ENCODE data around the gene CADM1.
"Not testable (repeated sequence)": the region's sequence is repeated elsewhere in the genome, so short reads cannot be mapped to it uniquely, and the experiment has no call there.

The CADM1 gene

GRCh38 chr11:115476463-115477286, 27.5 kb downstream of the CADM1 start:
- DNase-seq (ENCODE audit: low read depth): no peak

DNA sequence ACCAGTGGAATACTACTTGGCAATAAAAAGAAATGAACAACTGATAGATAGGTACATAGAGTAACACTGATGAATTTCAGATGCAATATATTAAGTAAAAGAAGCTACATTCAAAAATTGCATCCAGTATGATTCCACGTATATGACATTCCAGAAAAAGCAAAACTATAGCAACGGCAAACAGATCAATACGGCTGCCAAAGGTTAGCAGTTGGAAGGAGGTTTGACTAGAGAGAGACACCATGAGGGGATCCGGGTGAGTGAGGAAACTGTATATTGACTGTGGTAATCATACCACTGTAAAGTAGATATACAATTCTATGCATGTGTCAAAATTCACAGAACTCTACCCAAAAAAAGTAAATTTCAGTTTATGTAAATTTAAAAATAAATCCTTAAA, 28.7 kb downstream of the CADM1 start:
- DNase-seq (ENCODE audit: low read depth): no peak

- not testable (repeated sequence) for DNase-seq (ENCODE audit: low read depth)
Measured at GRCh38 chr11:115474306-115474705, 29.9 kb downstream of the CADM1 start.

GRCh38 chr11:115473167-115473566, 31.0 kb downstream of the CADM1 start:
- no peak for DNase-seq (ENCODE audit: low read depth)

- DNase-seq (ENCODE audit: low read depth): no peak
Measured at GRCh38 chr11:115471367-115471766, 32.8 kb downstream of the CADM1 start.

- no peak for DNase-seq (ENCODE audit: low read depth)
Measured at GRCh38 chr11:115470928-115471327, 33.3 kb downstream of the CADM1 start.

DNA sequence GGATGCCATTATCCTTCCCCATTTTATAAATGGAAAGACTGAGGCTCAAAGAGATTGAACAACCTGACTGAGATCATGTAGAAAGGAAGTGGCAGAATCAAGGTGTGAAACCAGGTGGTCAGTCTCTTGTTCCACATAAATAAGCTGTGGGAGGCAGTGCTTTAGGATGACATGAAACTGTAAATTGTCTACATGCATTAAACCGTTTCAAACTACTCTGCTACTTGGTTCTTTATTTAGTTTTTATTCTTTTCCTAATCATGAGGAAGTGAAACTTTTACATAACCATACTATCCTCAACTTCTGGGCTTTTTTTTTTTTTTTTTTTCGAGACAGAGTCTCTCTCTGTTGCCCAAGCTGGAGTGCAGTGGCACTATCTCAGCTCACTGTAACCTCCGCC, 34.9 kb downstream of the CADM1 start:
- no peak for DNase-seq (ENCODE audit: low read depth)

GRCh38 chr11:115466122-115466521, 38.1 kb downstream of the CADM1 start:
- no peak for DNase-seq (ENCODE audit: low read depth)

GRCh38 chr11:115464269-115464668, 39.9 kb downstream of the CADM1 start:
- DNase-seq (ENCODE audit: low read depth): no peak

DNA sequence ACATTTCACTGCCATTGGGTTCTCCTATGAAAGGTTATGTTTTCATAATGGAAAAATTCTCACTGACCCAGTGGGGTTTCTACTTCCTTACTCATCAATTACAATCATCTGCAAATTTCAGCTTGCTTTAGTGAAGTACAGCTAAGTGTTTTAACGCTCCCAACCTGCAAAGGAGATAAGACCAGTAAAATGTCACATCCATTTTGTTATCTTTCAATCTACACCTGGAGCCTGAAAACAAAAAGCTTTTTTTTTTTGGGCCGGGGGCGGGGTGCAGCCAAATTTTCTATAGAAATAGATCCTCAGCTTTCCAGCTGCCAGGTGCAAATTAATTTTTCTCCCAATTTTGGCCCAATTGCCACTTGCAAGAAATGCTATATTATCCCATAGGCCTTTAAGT, 40.6 kb downstream of the CADM1 start:
- DNase-seq (ENCODE audit: low read depth): no peak

DNA sequence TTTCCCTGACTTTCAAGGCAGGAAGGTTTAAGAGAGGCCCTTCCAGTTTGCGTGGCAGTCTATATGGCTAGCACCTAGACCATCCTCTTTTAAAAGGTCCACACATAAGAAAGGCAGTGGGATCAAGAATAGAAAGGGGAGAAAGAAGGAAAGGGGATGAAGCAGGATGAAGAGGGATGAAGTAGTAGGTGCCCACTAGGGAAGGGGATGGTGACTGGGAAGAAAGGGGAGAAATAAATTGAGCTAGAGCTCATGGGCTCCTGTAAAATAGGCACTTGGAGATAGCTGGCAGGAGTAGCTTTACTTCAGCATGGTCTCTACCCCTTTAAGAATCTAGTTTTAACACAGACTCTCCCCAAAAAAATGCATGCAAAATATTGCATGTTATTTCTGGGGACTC, 41.5 kb downstream of the CADM1 start:
- no peak for DNase-seq (ENCODE audit: low read depth)

GRCh38 chr11:115462004-115462541, 42.1 kb downstream of the CADM1 start:
- DNase-seq (ENCODE audit: low read depth): no peak

- no peak for DNase-seq (ENCODE audit: low read depth)
Measured at GRCh38 chr11:115460512-115460911, 43.7 kb downstream of the CADM1 start.

GRCh38 chr11:115459563-115459962, 44.7 kb downstream of the CADM1 start:
- no peak for DNase-seq (ENCODE audit: low read depth)

- no peak for DNase-seq (ENCODE audit: low read depth)
Measured at GRCh38 chr11:115458877-115459276, 45.3 kb downstream of the CADM1 start.

GRCh38 chr11:115456019-115456418, 48.2 kb downstream of the CADM1 start:
- no peak for DNase-seq (ENCODE audit: low read depth)

DNA sequence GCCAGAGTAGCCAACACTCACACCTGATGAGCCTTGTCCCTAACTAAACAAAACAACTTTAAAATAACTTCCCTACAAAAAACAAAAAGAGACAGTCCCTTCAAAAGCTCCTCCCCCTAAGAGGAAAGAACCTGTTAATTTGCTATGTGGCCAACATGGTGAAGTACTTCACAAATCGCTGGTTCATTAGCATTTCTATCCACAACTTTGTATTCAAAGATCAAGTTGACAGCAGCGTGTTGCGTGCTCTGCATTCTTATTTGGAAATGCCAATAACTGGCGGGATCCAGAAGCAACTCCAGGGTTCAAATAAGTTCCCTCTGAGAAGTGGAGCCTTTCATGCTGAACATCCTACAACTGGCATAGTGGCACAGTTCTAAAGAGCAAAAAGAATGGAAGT, 48.6 kb downstream of the CADM1 start:
- DNase-seq (ENCODE audit: low read depth): no peak

- no peak for DNase-seq (ENCODE audit: low read depth)
Measured at GRCh38 chr11:115454525-115454924, 49.7 kb downstream of the CADM1 start.

- DNase-seq (ENCODE audit: low read depth): no peak
Measured at GRCh38 chr11:115453693-115454490, 50.3 kb downstream of the CADM1 start.

DNA sequence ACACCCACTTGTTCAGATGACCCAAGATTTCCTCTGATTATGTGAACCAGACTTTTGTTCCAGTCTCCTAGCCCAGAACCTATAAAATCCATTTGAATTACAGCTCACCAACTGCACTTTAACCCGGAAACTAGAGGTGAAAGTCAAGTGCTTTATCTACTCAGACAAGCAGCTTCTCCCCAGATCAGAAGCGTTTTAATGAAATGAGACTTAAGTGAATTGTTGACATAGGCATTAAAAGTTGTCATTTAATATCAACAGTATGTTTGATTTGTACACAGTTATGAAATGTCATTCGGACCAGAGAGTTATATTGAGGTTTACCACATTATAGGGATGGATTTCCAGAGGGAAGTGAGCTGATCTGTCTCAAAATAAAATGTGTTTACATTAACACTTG, 52.0 kb downstream of the CADM1 start:
- DNase-seq (ENCODE audit: low read depth): no peak

DNA sequence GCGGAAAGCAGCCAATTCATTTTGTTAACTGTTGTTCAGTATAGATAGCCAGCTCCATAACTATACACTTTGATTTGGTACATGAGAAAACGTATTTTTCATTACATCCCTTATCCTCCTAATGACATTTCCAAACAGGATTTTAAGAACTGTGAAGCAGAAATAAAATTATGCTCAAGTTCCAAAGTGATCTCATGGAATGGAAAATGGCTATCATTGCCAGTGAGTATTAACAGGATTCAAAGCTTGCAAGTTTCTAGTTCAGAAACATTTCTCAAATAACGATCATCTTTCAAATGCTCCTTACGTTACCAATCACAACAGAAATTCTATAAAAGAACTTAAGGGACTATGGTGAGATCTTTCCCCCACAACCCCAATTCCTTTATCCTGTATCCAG, 53.7 kb downstream of the CADM1 start:
- no peak for DNase-seq (ENCODE audit: low read depth)

DNA sequence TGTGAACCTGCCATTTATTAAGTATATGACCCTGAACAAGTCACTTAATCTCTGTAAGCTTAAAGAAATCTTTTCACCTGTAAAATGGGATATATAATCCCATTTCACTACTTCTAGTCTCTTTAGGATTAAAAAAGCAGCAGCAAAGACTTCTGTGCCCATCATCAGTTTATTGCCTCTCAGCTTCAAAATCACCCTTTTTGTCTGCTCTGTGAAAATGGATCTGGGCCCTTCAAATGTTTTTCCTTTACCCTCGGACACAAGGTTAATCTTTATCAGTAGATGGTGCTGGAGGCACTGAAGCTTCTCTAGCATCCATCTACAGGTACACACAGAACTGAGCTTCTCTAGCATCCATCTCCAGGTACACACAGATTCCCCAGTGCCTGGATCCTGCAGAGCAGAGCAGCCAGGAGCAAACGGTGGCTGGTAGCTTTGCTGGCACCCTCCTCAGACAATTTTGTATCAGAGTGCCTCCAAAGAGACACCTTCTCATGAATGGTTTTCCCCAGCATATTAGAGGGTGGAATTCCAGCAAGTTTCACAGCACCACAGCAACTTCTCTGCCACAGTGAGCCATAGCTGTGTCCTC, 56.8 kb downstream of the CADM1 start:
- DNase-seq (ENCODE audit: low read depth): no peak

GRCh38 chr11:115446214-115446613, 58.0 kb downstream of the CADM1 start:
- no peak for DNase-seq (ENCODE audit: low read depth)

Data from stimulated activated CD8-positive, alpha-beta memory T cell treated with anti-CD3 and anti-CD28 coated beads, Interleukin-7, amount 100 ng/mL, for 24 hours (primary cell).